ENCODE data around the gene BSN. TPM values are rescaled to one million over a fixed set of nuclear protein-coding genes. Genes with fewer than 3 reads are reported as not detected.

The BSN gene
- total and polyA plus RNA-seq, 2 of the 4 experiments (the other 2 are of a cell fraction), result under 0.01 to 0.03 TPM

GRCh38 chr3:49529567-49529966, 24.7 kb upstream of the BSN start:
- H4K8ac ChIP-seq (ENCODE audit: low read depth in 2 of 2, low read length in 2 of 2), result no peak overlapping the region
- no peaks in the 10 kb centered on the region for H4K20me1 ChIP-seq (ENCODE audit: insufficient read depth, low read length)
- H3K27ac ChIP-seq (ENCODE audit: insufficient read depth, low read length), result no peak overlapping the region
- no peak overlapping the region for H2BK120ac ChIP-seq (ENCODE audit: low read depth, low read length)
- H3K4ac ChIP-seq (ENCODE audit: low read depth, low read length), result no peak overlapping the region
- intact Hi-C loops (cut with micrococcal nuclease) (no loop called here), in situ Hi-C loops (cut with MboI; ENCODE audit: low sequenced_read_pairs) (no loop called here), dilution Hi-C loops (cut with HindIII; ENCODE audit: low sequenced_read_pairs, unreplicated experiment) (no loop called here)
- no peaks in the 10 kb centered on the region for H3K27me3 ChIP-seq (ENCODE audit: control insufficient read depth, insufficient read depth, low read length)
- ChIA-PET POLR2A (ENCODE audit: unreplicated experiment) (no interaction called here), CTCF (interaction anchor here (0.6 to 2.7 kb wide), 2 partner anchors 8 to 10 kb away, joined by 3 to 10 read pairs; no protein-coding TSS in a partner anchor)
- no peak overlapping the region for H2BK5ac ChIP-seq (ENCODE audit: low read depth, low read length, poor library complexity, severe bottlenecking)
- no peak overlapping the region for H3K4me3 ChIP-seq (ENCODE audit: insufficient read depth, low read depth, low read length)
- H3K23ac ChIP-seq (ENCODE audit: low read depth, low read length), result no peak overlapping the region
- no peak overlapping the region for H2AFZ ChIP-seq (replicated peaks; ENCODE audit: low read length, poor library complexity)
- no peak overlapping the region for H4K91ac ChIP-seq (ENCODE audit: insufficient read depth, low read depth, low read length)
- H3K9ac ChIP-seq (ENCODE audit: low read depth, low read length), result no peak overlapping the region
- TF ChIP-seq CHD1 (IDR thresholded peaks at IDR 0.05; ENCODE audit: low read depth, low read length) (no peak), CTCF (conservative IDR thresholded peaks at IDR 0.05; ENCODE audit: low read depth, low read length) (no peak), SMC3 (IDR thresholded peaks at IDR 0.05; ENCODE audit: low read depth, low read length) (no peak), RAD21 (IDR thresholded peaks at IDR 0.05; ENCODE audit: low read length) (no peak), BHLHE40 (IDR thresholded peaks at IDR 0.05; ENCODE audit: low read depth, low read length) (no peak), POLR2A (IDR thresholded peaks at IDR 0.05; ENCODE audit: low read depth, low read length) (no peak), RFX5 (IDR thresholded peaks at IDR 0.05; ENCODE audit: low read depth, low read length) (no peak), CEBPB (IDR thresholded peaks at IDR 0.05; ENCODE audit: low read depth, low read length) (no peak), RCOR1 (IDR thresholded peaks at IDR 0.05; ENCODE audit: insufficient replicate concordance, low read length) (no peak), ELK1 (IDR thresholded peaks at IDR 0.05; ENCODE audit: borderline replicate concordance, low read depth, low read length) (no peak), MXI1 (IDR thresholded peaks at IDR 0.05; ENCODE audit: borderline replicate concordance, low read depth, low read length) (no peak), FOS (IDR thresholded peaks at IDR 0.05; ENCODE audit: low read depth, low read length) (no peak), MAFK (IDR thresholded peaks at IDR 0.05; ENCODE audit: low read depth, low read length) (no peak), NFE2L2 (IDR thresholded peaks at IDR 0.05; ENCODE audit: low read depth, low read length) (no peak), MAZ (IDR thresholded peaks at IDR 0.05; ENCODE audit: borderline replicate concordance, low read depth, low read length) (no peak)
- TF ChIP-seq, protein P1, sequence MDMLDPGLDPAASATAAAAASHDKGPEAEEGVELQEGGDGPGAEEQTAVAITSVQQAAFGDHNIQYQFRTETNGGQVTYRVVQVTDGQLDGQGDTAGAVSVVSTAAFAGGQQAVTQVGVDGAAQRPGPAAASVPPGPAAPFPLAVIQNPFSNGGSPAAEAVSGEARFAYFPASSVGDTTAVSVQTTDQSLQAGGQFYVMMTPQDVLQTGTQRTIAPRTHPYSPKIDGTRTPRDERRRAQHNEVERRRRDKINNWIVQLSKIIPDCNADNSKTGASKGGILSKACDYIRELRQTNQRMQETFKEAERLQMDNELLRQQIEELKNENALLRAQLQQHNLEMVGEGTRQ (IDR thresholded peaks at IDR 0.05; ENCODE audit: low read depth, low read length), result no peak
- DNase-seq (no peak), ATAC-seq (ENCODE audit: low read depth) (no peak)
- no peak overlapping the region for H3K56ac ChIP-seq (ENCODE audit: extremely low read depth, insufficient read depth, low read length)
- no peak overlapping the region for H2AK9ac ChIP-seq (replicated peaks; ENCODE audit: low read depth, low read length, poor library complexity)
- peaks cover 17% of the 10 kb centered on the region for H3K36me3 ChIP-seq (ENCODE audit: control insufficient read depth, insufficient read depth, low read length)
- H4K5ac ChIP-seq (ENCODE audit: low read depth, low read length), result no peak overlapping the region
- 0 out of 2 replicates have a peak, but pooled peaks cover 8% of the 10 kb centered on the region for H3K9me1 ChIP-seq (ENCODE audit: insufficient read depth, low read length)
- H2BK20ac ChIP-seq (ENCODE audit: low read depth, low read length), result no peak overlapping the region
- H2BK15ac ChIP-seq (ENCODE audit: low read depth, low read length), result no peak overlapping the region
- H3K4me2 ChIP-seq (ENCODE audit: low read depth, low read length), result no peak overlapping the region
- no peaks in the 10 kb centered on the region for H3K9me3 ChIP-seq (ENCODE audit: control insufficient read depth, insufficient read depth, low read length)
- no peak overlapping the region for H2AK5ac ChIP-seq (ENCODE audit: low read depth, low read length)
- no peak overlapping the region for H3K18ac ChIP-seq (ENCODE audit: low read depth, low read length)
- no peaks in the 10 kb centered on the region for H3K4me1 ChIP-seq (ENCODE audit: control insufficient read depth, insufficient read depth, low read length)
- peaks cover 0 to 3% of the 10 kb centered on the region in 2 experiments; a peak in 3 of 4 replicates for H3K79me1 ChIP-seq (ENCODE audit: low read depth in 1 of 2, low read length in 2 of 2)
- no peak overlapping the region for H3K14ac ChIP-seq (replicated peaks; ENCODE audit: low read depth, low read length)
- BruUV-seq (replicated peaks), result no TSS peak

Data from IMR-90 (cell line).